Measurements from ENCODE around the gene LAT. TPM values are rescaled to one million over a fixed set of nuclear protein-coding genes. Genes with fewer than 3 reads are reported as not detected.
"Not testable (repeated sequence)": the region's sequence is repeated elsewhere in the genome, so short reads cannot be mapped to it uniquely, and the experiment has no call there.

LAT gene
- polyA plus RNA-seq, 1 donor from 2014 or later = 6.4 TPM

DNA sequence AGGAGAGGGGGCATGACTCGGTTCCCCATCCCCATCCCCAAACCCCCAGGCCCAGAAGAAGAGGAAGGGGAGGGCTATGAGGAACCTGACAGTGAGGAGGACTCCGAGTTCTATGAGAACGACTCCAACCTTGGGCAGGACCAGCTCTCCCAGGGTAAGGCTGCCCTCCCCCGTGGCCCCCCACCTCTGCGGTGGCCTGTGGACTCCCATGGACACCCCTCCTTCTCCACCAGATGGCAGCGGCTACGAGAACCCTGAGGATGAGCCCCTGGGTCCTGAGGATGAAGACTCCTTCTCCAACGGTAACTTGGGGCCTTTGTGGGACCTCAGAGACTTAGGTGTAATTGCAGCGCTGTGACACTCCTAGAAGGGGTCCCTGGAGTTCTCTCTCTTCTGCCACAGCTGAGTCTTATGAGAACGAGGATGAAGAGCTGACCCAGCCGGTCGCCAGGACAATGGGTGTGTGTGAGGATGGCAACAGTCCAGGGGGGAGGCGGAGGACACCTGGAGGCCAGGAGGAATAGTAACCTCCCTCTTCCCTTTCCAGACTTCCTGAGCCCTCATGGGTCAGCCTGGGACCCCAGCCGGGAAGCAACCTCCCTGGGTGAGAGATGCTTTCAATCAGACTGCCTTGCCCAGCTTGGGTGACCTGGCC lies 47.5 kb upstream of the LAT start:
- TF ChIP-seq, protein P1, sequence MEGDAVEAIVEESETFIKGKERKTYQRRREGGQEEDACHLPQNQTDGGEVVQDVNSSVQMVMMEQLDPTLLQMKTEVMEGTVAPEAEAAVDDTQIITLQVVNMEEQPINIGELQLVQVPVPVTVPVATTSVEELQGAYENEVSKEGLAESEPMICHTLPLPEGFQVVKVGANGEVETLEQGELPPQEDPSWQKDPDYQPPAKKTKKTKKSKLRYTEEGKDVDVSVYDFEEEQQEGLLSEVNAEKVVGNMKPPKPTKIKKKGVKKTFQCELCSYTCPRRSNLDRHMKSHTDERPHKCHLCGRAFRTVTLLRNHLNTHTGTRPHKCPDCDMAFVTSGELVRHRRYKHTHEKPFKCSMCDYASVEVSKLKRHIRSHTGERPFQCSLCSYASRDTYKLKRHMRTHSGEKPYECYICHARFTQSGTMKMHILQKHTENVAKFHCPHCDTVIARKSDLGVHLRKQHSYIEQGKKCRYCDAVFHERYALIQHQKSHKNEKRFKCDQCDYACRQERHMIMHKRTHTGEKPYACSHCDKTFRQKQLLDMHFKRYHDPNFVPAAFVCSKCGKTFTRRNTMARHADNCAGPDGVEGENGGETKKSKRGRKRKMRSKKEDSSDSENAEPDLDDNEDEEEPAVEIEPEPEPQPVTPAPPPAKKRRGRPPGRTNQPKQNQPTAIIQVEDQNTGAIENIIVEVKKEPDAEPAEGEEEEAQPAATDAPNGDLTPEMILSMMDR (IDR thresholded peaks at IDR 0.05; ENCODE audit: poor library complexity, severe bottlenecking) = no peak
- TF ChIP-seq POLR2AphosphoS5 (IDR thresholded peaks at IDR 0.05) (no peak), MXI1 (conservative IDR thresholded peaks at IDR 0.05; ENCODE audit: poor library complexity, severe bottlenecking) (no peak), SMC3 (conservative IDR thresholded peaks at IDR 0.05; ENCODE audit: poor library complexity) (no peak), RAD21 (conservative IDR thresholded peaks at IDR 0.05) (no peak), EP300 (conservative IDR thresholded peaks at IDR 0.05; ENCODE audit: poor library complexity, severe bottlenecking) (no peak), TAF1 (IDR thresholded peaks at IDR 0.05; ENCODE audit: low read depth) (no peak), EZH2 (IDR thresholded peaks at IDR 0.05; ENCODE audit: borderline replicate concordance, insufficient read depth, low read length, poor library complexity, severe bottlenecking) (no peak)
- TF ChIP-seq, protein P2, sequence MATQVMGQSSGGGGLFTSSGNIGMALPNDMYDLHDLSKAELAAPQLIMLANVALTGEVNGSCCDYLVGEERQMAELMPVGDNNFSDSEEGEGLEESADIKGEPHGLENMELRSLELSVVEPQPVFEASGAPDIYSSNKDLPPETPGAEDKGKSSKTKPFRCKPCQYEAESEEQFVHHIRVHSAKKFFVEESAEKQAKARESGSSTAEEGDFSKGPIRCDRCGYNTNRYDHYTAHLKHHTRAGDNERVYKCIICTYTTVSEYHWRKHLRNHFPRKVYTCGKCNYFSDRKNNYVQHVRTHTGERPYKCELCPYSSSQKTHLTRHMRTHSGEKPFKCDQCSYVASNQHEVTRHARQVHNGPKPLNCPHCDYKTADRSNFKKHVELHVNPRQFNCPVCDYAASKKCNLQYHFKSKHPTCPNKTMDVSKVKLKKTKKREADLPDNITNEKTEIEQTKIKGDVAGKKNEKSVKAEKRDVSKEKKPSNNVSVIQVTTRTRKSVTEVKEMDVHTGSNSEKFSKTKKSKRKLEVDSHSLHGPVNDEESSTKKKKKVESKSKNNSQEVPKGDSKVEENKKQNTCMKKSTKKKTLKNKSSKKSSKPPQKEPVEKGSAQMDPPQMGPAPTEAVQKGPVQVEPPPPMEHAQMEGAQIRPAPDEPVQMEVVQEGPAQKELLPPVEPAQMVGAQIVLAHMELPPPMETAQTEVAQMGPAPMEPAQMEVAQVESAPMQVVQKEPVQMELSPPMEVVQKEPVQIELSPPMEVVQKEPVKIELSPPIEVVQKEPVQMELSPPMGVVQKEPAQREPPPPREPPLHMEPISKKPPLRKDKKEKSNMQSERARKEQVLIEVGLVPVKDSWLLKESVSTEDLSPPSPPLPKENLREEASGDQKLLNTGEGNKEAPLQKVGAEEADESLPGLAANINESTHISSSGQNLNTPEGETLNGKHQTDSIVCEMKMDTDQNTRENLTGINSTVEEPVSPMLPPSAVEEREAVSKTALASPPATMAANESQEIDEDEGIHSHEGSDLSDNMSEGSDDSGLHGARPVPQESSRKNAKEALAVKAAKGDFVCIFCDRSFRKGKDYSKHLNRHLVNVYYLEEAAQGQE (IDR thresholded peaks at IDR 0.05; ENCODE audit: borderline replicate concordance) = no peak
- Histone ChIP-seq H4K20me1 (ENCODE audit: insufficient read depth) (no peaks in the 10 kb centered on the region), H3F3A (ENCODE audit: insufficient read depth, low read length, poor library complexity, severe bottlenecking) (no peaks in the 10 kb centered on the region), H3K9ac (ENCODE audit: low read length) (no peak overlapping the region), H3K4me2 (ENCODE audit: low read length) (no peak overlapping the region), H3K27ac (ENCODE audit: low read length) (no peak overlapping the region), H2AFZ (ENCODE audit: low read depth, low read length) (no peak overlapping the region), H3K36me3 (ENCODE audit: insufficient read depth, low read length) (no peaks in the 10 kb centered on the region), H3K4me3 (ENCODE audit: low read length) (no peak overlapping the region), H3K79me2 (replicated peaks; ENCODE audit: insufficient read depth, low read length) (no peaks in the 10 kb centered on the region), H3K9me3 (ENCODE audit: low read length) (no peaks in the 10 kb centered on the region), H3K27me3 (ENCODE audit: insufficient read depth, low read depth, low read length) (no peaks in the 10 kb centered on the region), H3K9me2 (ENCODE audit: insufficient read depth, low read length) (no peaks in the 10 kb centered on the region)

DNA sequence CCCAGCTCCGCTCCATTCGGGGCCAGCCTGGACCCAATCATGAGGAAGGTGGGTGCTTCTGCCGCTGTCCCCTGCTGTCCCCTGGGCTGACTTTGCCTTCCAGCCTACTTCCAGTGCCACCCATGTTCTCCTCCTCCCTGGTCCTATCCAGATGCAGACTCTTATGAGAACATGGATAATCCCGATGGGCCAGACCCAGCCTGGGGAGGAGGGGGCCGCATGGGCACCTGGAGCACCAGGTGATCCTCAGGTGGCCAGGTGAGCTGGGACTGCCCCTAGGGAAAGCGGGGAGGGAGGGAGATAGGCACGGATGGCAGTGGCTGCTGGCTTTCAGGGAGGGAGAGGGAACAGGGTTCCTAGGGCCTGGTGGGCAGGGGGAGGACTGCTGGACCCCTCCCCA lies 46.1 kb upstream of the LAT start:
- no peaks in the 10 kb centered on the region for H3K9me2 ChIP-seq (ENCODE audit: insufficient read depth, low read length)
- H3K27ac ChIP-seq (ENCODE audit: low read length) = no peak overlapping the region
- H3K27me3 ChIP-seq (ENCODE audit: insufficient read depth, low read depth, low read length) = no peaks in the 10 kb centered on the region
- no peaks in the 10 kb centered on the region for H4K20me1 ChIP-seq (ENCODE audit: insufficient read depth)
- H3K79me2 ChIP-seq (replicated peaks; ENCODE audit: insufficient read depth, low read length) = no peaks in the 10 kb centered on the region
- H3K9me3 ChIP-seq (ENCODE audit: low read length) = no peaks in the 10 kb centered on the region
- H3K36me3 ChIP-seq (ENCODE audit: insufficient read depth, low read length) = no peaks in the 10 kb centered on the region
- H3K4me2 ChIP-seq (ENCODE audit: low read length) = no peak overlapping the region
- no peaks in the 10 kb centered on the region for H3F3A ChIP-seq (ENCODE audit: insufficient read depth, low read length, poor library complexity, severe bottlenecking)
- no peak overlapping the region for H3K4me3 ChIP-seq (ENCODE audit: low read length)
- no peak overlapping the region for H2AFZ ChIP-seq (ENCODE audit: low read depth, low read length)
- TF ChIP-seq EZH2 (IDR thresholded peaks at IDR 0.05; ENCODE audit: borderline replicate concordance, insufficient read depth, low read length, poor library complexity, severe bottlenecking) (no peak), POLR2AphosphoS5 (IDR thresholded peaks at IDR 0.05) (no peak), SMC3 (conservative IDR thresholded peaks at IDR 0.05; ENCODE audit: poor library complexity) (no peak), RAD21 (conservative IDR thresholded peaks at IDR 0.05) (no peak), TAF1 (IDR thresholded peaks at IDR 0.05; ENCODE audit: low read depth) (no peak), EP300 (conservative IDR thresholded peaks at IDR 0.05; ENCODE audit: poor library complexity, severe bottlenecking) (no peak), MXI1 (conservative IDR thresholded peaks at IDR 0.05; ENCODE audit: poor library complexity, severe bottlenecking) (no peak)
- TF ChIP-seq, protein P2 (IDR thresholded peaks at IDR 0.05; ENCODE audit: borderline replicate concordance) = no peak
- TF ChIP-seq, protein P1 (IDR thresholded peaks at IDR 0.05; ENCODE audit: poor library complexity, severe bottlenecking) = no peak
- H3K9ac ChIP-seq (ENCODE audit: low read length) = no peak overlapping the region

DNA sequence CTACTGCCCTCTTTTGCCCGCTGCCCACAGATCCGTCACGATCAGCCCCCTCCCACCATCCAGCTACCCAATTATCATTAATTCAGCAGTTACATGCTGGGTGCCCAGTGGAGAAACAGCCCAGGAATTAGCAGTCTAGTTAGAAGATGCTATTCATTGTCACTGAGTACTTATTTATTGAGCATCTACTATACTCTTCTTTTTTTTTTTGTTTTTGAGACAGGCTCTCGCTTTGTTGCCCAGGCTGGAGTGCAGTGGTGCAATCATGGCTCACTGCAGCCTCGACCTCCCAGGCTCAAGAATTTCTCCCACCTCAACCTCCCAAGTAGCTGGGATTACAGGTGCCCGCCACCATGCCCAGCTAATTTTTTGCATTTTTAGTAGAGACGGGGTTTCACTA lies 45.0 kb upstream of the LAT start:
- not testable (repeated sequence) for H2AFZ ChIP-seq (ENCODE audit: low read depth, low read length); H3K27me3 ChIP-seq (ENCODE audit: insufficient read depth, low read depth, low read length); H3K9ac ChIP-seq (ENCODE audit: low read length); H3K4me2 ChIP-seq (ENCODE audit: low read length); H3K79me2 ChIP-seq (replicated peaks; ENCODE audit: insufficient read depth, low read length); H3K27ac ChIP-seq (ENCODE audit: low read length); H3F3A ChIP-seq (ENCODE audit: insufficient read depth, low read length, poor library complexity, severe bottlenecking); H4K20me1 ChIP-seq (ENCODE audit: insufficient read depth); H3K36me3 ChIP-seq (ENCODE audit: insufficient read depth, low read length); H3K9me3 ChIP-seq (ENCODE audit: low read length); H3K4me3 ChIP-seq (ENCODE audit: low read length); H3K9me2 ChIP-seq (ENCODE audit: insufficient read depth, low read length)

Data from neural cell (in vitro differentiated cells).